ENCODE data around the gene CIC.

Gene CIC

DNA sequence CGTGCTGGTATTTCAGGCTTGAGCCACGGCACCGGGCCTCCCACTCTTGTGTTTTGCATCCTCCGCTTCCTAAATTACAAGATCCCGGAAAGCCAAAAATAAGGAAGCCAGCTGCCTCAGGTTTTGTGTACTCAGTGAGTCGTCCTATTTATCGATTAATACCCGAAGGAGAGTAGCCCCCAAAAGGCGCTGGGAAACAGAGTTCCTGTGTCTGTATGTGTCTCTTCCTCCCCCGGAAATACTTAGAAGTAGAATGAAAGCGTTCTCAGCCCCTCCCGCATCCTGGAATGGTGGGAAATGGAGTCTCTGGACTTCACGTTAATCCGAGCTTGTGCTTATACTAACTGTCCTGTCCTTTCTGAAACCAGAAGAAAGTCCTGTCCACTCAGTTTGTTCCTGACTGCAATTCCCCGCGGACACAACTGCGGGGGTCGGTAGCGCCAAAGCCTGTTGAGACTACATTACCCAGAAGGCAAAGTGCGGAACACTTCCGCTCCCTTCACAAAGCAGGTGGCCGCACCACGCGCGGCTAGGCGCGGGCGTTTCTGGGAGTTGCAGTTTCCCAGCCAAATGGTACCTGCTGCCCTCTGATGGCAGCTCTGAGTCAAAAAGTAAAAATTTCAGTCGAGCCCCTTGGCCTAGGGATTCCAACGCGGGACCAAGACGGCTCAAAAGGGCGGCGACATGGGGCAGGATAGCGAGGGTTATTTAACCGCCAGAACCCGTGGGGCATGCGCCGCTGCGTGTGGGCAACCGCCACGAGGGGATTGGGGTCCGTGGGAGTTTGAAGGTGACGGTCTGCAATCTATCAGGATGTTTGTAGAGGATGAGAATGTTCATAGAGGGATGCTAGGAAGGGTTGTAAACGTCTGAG, 24.5 kb upstream of the CIC start:
- peak; percentile 57 to 96 (median 91) for DNase-seq

DNA sequence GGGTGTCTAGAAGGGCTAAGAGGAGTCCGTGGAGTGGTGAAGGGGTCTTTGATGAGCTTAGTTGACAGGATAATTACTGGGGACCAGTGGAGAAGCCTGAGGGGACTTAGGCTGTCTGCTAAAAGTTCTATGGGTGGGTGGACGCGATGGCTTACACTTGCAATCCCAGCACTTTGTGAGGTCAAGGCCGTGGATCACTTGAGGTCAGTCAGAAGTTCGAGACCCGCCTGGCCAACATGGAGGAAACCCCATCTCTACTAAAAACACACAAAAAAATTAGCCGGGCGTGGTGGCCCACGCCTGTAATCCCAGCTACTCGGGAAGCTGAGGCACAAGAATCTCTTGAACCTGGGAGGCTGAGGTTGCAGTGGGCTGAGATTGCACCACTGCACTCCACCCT, 23.8 kb upstream of the CIC start:
- DNase-seq: no peak

DNA sequence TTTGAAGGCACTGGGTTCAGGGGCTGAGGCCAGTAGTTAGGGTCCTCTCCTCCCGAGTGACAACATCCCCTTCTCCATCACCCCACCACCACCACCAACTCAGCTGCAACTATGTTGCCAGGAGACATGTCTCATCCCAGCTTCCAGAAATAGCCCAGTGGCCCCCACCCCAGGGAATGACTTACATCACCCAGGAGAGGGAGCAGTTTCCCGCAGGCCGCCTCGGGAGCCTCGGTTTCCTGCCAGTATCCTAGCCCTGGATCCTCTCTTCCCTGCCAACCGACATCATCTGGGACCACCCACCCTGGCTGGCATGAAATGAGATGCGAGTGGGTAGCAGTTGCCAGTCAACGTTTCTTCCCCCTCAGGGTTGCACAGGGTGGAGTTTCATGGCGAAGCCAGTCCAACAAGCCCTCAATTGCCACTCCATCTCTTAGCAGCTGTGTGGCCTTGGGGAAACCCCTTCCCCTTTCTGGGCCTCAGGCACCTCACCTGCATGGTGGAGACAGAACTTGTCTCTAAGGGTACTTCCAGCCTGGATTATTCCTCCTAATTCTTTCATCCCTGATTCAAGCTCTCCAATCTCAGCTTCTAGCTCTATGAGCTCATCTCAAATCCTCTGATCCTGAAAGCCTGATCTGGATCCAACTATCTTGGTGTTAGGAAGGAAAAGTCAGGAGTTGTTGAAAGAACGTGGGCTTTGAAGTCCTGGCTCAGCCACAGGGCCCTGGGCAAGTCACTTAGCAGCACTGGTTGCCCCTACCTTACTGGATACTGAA, 22.7 kb upstream of the CIC start:
- peak in 11 of 14 donors; percentile 46 to 90 (median 69) for DNase-seq

DNA sequence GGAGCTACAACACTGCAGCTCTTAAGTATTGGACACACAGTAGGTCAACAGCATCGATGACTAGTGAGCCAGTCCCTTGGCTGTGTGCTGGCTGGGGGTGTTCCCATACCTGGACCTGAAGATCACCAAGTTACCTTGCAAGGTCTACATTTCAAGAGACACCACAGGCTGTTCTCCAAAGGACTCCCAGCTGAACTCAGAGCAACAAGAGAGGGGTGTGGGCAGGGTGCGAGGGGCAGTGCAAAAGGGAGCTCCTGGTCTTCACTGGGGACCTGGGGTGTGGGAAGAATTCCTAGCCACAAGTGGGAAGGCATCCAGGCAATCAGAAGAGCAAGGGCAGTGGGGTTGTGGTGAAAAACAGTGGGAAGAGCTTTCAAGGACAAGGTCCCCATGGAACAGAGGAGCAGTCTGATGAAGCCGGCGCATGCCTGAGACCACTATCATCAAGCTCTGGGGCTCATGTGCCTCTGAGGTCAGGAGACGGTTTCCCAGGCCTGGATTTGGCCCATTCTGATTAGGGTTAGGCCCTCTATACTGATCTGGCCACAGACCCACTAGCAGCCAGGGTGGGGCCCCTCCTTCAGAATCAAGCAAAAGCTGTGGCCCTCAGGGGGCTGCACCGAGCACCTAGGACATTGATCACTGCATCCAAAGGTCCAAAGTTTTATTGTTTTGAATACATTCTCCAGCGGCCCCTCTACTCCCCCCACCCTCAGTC, 22.0 kb upstream of the CIC start:
- DNase-seq: no peak

DNA sequence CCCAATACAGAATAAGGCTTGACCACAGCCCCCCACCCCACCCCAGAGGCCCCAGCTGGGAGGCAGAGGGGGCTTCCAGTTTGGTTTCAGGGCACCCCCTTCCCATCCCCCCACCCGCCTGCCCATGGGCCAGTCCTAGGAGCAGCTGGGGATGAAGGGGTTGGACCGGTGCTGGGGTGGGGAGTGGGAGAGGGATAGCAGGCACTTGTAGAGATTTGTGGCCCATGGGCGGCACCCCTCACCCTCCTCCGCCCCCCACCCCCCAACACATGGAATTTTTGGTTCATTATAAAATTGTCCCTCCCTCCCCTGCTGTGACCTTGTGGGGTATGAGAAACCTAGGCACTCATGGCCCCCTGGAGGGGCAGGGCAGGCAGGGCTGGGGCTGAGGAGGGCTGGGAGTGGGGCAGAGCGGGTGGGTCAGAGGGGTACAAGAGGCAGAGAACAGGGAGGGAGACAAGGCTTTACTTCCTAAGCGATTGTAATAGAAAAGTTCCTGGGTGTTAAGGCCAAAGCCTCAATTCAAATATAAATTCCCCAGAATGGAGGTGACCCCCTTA, 21.3 kb upstream of the CIC start:
- DNase-seq: no peak

DNA sequence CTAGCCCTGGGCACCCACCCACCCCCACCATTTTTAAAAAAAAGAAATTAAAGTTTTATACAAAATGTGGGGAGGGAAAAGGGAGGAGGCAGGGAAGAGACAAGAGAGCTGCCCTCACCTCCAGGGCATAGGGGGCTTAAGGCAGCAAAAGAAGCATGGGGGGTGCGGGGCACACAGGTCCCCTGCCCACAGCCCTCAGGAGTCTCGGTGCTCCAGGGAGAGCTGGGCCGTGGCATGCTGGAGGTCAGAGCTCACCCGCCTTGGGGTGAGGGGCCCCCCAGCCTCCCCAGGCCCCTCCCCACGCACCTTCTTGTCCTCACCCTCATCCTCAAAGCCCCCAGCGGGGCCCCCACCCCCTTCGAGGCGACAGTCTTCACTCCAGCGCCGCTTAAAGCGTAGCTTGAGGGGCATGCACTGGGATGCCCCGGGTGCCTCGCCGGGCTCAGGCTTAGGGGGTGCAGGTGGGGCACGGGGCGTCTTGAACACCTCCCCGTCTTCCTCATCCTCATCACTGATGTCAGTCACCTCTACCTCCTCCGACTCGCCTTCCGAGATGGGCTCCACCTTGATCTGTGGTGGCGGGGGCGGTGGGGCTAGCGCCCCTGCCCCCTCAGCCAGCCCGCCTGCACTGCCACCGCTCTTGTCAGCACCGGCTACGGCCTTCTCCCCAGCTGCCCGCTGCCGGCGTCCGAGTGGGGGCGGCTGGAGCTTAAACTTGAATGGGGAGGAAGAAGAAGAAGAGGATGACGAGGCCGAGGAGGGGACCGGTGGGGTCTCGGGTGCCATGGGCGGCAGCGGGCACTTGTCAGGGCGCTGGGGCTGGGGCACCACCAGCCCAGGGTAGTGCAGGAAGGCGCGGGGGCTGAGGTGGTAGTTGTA, 20.5 kb upstream of the CIC start:
- no peak for DNase-seq

DNA sequence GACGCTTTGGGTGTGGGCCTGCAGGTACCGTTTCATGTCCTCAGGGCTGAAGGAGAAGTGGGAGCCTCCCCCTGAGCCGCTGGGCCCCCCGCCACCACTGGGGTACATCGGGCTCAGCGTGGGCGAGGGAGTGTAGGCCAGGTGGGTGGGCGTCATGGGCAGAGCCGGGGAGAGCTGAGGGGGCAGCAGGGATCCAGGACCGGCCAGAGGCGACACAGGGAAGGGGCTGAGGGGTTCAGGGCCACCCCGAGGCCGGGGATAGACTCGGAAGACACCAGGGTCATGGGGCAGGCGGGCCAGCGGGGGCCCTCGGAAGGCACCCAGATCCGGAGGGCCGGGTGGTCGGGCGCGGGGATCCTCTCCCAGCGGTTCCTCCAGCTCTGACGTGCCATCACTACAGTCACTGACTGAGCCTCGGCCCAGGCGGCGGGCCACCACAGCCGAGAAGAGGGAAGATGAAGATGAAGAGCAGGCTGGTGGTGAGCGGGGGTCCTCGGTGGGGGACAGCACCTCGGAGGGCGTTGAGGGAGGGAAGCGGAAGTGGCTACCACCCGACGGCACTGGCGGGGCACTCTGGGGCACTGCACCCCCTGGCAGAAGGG, 19.8 kb upstream of the CIC start:
- DNase-seq: no peak

DNA sequence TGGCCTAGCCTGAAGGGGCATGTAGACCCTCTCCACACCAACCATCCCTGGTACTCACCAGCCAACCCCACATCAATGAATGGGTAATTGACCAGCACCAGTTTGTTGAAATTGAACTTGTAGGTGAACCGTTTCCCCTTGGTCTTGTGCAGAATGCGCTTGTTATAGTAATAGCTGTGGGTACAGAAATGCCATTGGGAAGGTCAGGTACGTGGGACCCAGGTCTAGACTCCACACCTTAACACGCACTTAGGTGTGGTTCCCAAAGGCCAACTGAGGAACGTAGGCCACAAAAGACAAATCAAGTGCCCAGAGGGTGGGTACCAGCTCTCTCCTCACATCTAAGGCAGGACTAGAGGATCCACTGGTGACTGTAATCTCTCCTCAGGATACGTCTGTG, 19.3 kb upstream of the CIC start:
- no peak for DNase-seq

DNA sequence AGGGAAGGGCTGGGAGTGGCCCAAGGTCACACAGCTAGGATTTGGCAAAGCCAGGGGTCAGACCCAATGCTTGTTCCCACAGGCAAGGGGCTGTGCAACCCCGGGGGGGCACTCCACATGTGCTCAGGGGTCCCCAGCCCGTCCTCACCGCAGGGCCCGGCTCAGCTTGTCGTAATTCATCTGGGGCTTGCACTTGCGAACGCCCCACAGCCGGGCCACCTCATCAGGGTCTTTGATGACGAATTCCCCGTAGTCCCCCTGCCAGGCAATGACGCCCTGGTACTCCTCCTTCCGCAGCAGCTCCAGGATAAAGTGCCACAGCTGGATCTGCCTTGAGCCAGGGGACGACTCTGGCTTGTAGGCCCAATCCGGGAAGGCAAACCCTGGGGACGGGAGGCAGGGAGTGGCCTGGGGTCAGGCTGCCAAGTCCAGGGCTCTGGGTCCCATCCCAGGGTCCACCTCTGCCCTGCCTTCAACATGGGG, 18.8 kb upstream of the CIC start:
- peak in 4 of 14 donors; percentile 28 to 71 (median 46) for DNase-seq

DNA sequence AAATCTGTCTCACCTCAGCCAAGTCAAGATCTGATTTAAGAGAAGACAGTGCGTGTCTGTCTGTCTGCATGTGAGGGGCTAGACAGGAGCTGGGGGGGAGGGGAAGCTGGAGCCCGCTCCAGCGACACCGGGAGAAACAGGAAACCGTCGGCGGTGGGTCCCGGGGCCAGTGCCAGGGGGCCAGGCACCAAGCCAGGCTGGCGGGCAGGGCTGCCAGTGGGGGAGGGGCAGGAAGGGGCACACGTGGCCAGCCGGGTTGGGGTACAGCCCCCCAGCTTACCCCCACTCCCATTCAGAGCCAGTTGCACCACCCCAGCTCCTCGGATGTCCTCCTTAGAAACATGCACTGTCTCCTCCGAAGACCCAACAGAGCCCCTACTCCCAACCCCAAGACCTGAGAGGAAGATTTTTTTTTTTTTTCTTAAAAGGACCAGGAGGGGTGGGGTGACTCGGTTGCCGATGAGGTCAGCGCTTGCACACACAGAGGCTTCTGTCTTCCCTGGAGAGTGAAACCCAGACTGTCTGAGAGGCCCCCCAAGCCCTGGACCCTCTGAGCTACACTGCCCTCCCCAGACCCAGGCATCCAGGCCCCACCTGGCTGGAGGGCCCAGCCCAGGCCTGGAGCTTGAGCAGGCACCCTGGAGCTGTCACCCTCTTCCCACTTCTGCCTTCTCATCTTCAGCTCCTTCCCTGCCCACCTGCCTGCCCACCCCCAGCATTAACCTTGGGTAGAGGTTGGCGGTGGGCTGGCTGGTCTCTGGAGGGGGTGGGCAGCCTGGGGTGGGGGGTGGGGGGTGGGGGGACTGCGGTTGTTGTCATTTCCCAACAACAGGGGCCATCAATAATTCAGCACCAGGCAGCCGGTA, 18.2 kb upstream of the CIC start:
- peak in 11 of 14 donors; percentile 22 to 82 (median 44) for DNase-seq

DNA sequence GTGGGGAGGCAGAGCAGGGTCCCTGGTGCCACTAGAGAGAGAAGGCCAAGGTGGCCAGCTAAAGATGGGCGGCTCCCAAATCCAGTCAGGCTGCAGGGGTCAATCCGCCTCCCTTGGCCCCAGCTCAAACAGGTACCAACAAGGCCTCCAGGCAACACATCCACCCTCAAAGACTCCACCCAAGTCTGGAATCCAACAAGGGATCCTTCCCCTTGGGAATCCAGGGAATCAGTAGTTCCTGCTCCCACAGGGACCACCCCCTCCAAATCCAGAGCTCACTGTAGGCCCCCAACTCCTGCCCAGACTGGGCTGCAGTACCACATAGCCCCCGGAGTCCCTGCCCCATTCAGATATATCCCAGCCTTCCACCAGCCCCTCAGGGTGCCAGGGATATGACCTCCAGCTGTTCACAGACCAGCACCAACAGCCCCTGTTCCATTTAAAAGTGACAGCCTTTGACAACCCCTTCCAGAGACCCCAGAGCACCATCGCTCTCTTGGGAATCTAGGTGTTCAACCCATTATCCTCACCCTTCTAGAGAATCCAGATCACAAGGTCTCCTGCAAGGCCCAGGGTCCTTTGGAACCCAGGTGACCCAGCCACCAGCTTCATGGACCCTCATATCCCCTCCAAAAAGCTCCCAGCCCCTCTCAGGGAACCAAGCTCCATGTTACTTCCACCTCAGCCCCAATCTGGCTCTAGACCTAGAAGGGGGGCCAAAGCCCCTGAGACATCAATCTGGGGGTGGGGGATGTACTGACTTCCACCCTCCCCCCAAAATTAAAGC, 17.3 kb upstream of the CIC start:
- peak in 1 of 14 donors; percentile 25 for DNase-seq

DNA sequence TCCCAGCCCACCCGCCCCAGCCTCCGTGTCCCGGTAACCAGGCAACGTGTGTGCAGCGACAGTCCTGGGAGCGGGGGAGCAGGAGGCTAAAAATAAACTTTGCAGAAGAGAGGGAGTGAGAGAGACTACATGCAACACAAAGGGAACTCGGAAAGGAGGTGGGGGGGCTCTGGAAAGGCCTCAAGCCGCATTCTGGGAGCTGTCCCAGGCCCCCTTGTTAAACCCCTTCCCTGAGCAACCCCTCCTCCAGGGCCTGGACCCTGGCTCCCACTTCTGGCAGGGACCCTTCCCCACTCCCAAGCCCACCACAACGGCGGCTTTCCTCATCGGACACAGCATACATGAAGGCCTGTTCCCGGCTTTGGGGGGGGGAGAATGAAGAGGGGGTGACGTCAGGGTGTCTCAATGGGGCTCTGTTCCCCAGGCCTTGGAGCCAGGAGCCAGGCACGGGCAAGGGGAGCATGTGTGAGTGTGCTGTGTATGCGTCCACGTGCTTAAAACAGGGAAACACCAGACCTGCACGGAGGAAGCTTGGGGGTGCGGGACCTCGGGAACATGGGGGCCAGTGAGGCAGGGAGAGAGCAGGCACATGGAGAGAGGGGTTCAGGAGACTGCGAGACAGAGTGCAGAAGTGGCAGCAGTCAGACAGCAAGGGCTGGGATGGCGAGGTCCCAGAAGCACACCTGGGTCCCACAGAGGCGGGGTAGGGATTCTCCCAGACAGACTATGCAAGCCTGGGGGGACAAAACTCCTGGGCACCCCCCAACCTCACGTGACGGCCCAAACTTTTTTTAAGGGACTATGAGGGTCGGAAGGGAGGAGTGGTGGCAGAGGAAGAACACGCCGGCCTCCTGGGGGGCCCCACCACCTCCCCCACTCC, 16.4 kb upstream of the CIC start:
- DNase-seq: peak in 12 of 14 donors; percentile 71 to 91 (median 82)

DNA sequence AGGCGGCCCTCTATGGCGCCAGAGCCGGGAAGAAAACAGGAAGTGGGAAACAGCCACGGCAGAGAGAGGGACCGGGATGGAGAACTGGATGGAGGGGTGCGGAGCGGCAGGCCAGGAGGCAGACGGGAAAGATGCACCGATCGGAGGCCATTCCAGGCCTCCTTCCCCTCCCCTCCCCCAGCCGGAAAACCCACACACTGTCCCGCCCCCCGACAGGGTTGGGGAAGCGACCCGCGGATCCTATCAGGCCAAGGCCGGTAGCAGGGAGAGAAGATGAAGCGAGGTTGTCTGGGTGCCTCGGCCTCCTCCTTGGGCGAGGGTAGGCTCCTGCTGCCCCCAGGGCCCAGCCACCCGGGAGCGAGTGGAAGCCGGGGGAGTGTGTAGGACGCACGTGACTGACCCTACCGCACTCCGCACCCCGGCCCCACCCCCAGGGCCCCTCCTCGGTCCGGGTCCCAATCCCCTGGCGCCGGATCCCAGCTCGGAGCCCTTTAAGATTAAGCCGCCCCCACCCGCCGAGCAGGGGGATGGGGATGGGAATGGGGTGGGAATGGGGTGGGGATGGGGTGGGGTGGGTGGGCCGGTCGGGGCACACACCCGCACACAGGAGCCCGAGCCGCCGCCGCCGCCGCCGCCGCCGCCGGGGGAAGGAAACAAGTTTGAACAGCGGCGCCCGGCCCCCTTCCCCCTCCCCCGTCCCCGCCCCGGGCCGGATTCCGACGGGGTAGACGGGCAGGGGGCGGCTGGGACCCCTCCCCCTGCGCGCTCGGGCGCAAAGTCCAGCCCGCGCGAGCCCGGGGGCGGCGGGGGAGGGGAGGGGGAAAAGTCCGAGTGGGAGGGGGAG, 15.6 kb upstream of the CIC start:
- DNase-seq: peak in 11 of 14 donors; percentile 42 to 81 (median 59)

DNA sequence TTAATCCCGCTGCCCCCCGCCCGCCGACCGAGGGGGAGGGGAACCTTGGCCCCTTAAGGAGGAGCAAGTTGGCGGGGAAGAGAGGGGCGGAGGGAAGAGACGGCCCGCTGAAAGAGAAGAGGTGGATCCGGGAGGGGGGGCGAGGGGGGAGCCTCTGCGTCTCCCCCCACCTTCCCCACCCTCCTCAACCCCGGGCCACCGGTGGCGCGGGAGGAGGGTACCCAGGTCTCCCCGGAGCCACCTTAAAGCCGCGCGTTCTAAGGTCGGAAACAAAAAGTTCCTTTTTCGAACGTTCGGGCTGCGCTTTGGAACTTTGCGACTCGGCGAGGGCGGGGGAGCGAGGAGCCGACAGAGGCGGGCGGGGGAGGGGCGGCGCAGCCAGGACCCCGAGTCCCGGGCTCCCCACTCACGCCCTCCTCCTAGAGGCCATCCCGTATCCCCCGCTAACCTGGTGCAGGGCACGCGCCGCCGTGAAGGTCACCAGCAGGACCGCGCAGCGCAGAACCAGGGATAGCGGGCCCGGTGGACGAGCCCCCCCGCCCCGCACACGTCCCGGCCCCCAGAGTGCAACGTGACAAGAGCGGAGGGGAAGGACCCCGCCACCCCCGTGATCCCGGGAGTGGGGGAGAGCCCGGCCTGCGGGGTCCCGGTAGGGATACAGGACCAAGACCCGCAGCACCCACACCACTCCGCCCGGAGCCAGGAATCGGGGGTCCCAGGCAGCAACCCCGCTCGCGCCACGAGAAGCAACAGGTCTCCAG, 14.8 kb upstream of the CIC start:
- peak in 12 of 14 donors; percentile 69 to 93 (median 79) for DNase-seq

DNA sequence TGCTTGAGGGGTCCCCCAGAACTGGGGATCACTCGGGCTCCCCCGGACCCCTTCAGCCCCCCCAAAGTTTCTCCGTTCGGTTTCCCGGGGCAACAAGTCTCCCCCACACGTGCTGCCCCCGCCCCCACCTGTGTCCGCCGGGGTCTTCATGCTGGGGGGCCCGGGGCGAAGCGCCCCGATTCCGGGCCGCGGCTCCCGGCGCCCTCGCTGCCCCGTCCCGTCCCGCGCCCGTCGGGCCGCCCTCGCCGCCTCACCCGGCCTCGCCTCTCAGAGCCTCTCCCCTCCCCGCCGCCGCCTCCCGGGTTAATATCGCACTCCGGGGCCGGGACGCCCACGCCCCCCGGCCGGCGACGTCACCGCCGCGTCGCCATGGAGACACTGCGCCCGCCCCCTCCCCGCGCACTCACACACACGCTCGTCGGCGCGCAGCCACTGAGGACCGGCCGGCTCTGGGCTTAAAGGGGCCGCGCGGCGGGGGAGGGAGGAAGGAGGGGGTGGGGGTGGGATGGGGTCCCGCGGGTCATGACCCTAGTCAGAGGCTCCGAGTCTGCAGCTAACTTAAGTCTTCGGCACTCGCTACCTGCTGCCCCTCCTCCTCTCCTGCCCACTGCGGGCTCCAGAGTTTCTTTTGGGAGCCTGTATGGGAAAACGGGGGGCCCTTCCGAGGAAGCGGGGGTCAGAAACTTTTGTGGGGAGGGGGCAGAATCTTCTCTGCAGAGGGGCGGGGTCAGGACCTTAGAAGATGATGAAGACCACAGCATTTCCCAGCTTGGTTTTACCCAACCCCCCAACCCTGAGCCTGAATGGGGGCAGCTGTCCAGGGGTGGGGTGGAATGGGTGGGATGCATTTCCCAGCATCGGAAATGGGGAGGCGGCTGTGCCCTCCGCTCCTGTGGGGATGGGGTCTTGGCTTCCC, 13.9 kb upstream of the CIC start, which contains the start of gene ERF:
TSS of gene ERF (minus strand) at position 279 of the 916 bp plus-strand sequence. CDS start at position 150, 129 bp downstream.
- DNase-seq: peak; percentile 59 to 95 (median 87)
